ENCODE measurements around the gene EDEM2. TPM values are rescaled to one million over a fixed set of nuclear protein-coding genes. Genes with fewer than 3 reads are reported as not detected.

The EDEM2 gene
- total and polyA plus RNA-seq, 2 of the 4 experiments (the other 2 are of a cell fraction), result 19.0 to 27.4 TPM

DNA sequence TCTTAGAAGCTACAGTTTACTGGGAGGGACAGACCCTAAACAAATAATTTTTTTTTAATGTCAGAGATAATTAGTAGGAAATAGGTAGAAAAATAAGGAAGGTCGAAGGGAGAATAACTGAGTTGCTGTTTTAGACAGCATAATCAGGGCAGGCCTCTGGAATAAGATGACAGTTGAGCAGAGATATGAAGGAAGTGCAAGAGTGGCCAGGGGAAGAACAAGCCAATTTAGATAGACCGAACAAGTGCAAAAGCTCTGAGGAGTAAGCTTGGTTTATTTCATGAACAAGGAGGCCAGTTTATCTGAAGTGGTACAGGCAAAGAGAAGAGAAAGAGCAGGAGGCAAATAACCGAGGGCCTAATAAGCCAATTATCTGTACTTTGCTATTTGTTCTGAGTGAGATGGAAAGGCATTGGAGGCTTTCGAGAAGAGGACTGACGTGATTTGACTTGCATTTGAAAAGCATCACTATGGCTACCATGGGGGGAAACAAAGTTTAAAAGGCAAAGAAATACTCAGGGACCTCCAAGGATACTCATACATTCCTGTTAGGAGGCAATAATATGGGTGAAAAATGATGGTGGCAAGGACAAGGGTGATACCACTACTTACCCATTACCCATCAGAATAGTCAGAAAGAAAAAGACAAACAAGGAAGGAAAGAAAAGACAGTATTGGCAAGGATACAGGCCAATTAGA is 44.4 kb upstream of the EDEM2 start:
- dilution Hi-C loops (cut with HindIII; ENCODE audit: low sequenced_read_pairs, unreplicated experiment) (no loop called here), intact Hi-C loops (cut with micrococcal nuclease) (no loop called here)

More for the DNA sequence above, 44.4 kb upstream of the EDEM2 start:
- no peak overlapping the region for H3K9ac ChIP-seq (ENCODE audit: low read depth, low read length)
- H2BK5ac ChIP-seq (ENCODE audit: low read depth, low read length, poor library complexity, severe bottlenecking), result no peak overlapping the region
- BruUV-seq (replicated peaks), result no TSS peak
- in situ Hi-C loops (cut with MboI; ENCODE audit: low sequenced_read_pairs), result no loop called here
- TF ChIP-seq FOS (IDR thresholded peaks at IDR 0.05; ENCODE audit: low read depth, low read length) (no peak), MAFK (IDR thresholded peaks at IDR 0.05; ENCODE audit: low read depth, low read length) (no peak), SMC3 (IDR thresholded peaks at IDR 0.05; ENCODE audit: low read depth, low read length) (no peak), MXI1 (IDR thresholded peaks at IDR 0.05; ENCODE audit: borderline replicate concordance, low read depth, low read length) (no peak), RFX5 (IDR thresholded peaks at IDR 0.05; ENCODE audit: low read depth, low read length) (no peak), RCOR1 (IDR thresholded peaks at IDR 0.05; ENCODE audit: insufficient replicate concordance, low read length) (no peak), RAD21 (IDR thresholded peaks at IDR 0.05; ENCODE audit: low read length) (no peak), MAZ (IDR thresholded peaks at IDR 0.05; ENCODE audit: borderline replicate concordance, low read depth, low read length) (no peak), BHLHE40 (IDR thresholded peaks at IDR 0.05; ENCODE audit: low read depth, low read length) (no peak)
- TF ChIP-seq, protein P1, sequence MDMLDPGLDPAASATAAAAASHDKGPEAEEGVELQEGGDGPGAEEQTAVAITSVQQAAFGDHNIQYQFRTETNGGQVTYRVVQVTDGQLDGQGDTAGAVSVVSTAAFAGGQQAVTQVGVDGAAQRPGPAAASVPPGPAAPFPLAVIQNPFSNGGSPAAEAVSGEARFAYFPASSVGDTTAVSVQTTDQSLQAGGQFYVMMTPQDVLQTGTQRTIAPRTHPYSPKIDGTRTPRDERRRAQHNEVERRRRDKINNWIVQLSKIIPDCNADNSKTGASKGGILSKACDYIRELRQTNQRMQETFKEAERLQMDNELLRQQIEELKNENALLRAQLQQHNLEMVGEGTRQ (IDR thresholded peaks at IDR 0.05; ENCODE audit: low read depth, low read length), result no peak
- TF ChIP-seq, protein P2, sequence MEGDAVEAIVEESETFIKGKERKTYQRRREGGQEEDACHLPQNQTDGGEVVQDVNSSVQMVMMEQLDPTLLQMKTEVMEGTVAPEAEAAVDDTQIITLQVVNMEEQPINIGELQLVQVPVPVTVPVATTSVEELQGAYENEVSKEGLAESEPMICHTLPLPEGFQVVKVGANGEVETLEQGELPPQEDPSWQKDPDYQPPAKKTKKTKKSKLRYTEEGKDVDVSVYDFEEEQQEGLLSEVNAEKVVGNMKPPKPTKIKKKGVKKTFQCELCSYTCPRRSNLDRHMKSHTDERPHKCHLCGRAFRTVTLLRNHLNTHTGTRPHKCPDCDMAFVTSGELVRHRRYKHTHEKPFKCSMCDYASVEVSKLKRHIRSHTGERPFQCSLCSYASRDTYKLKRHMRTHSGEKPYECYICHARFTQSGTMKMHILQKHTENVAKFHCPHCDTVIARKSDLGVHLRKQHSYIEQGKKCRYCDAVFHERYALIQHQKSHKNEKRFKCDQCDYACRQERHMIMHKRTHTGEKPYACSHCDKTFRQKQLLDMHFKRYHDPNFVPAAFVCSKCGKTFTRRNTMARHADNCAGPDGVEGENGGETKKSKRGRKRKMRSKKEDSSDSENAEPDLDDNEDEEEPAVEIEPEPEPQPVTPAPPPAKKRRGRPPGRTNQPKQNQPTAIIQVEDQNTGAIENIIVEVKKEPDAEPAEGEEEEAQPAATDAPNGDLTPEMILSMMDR (conservative IDR thresholded peaks at IDR 0.05; ENCODE audit: low read depth, low read length), result no peak
- H3K4me1 ChIP-seq (ENCODE audit: control insufficient read depth, insufficient read depth, low read length), result peaks cover 14% of the 10 kb centered on the region
- no peak overlapping the region for H4K91ac ChIP-seq (ENCODE audit: insufficient read depth, low read depth, low read length)
- H2AK5ac ChIP-seq (ENCODE audit: low read depth, low read length), result no peak overlapping the region
- CTCF ChIA-PET, result no interaction called here
- peak overlapping the region; percentile 26; the same call in 1 of the 2 replicates for H3K4me2 ChIP-seq (ENCODE audit: low read depth, low read length)
- no peak overlapping the region for H2BK15ac ChIP-seq (ENCODE audit: low read depth, low read length)
- no peak overlapping the region for H3K56ac ChIP-seq (ENCODE audit: extremely low read depth, insufficient read depth, low read length)
- ATAC-seq (ENCODE audit: low read depth), result no peak
- POLR2A ChIA-PET (ENCODE audit: unreplicated experiment), result interaction anchor here (0.5 kb wide), 1 partner anchor 73 kb away, joined by 6 read pairs; no protein-coding TSS in a partner anchor
- peaks cover 8% of the 10 kb centered on the region for H3K9me1 ChIP-seq (ENCODE audit: insufficient read depth, low read length)
- no peaks in the 10 kb centered on the region for H3K36me3 ChIP-seq (ENCODE audit: control insufficient read depth, insufficient read depth, low read length)
- H3K27ac ChIP-seq (ENCODE audit: insufficient read depth, low read length), result no peak overlapping the region
- H2AFZ ChIP-seq (replicated peaks; ENCODE audit: low read length, poor library complexity), result no peak overlapping the region
- H3K27me3 ChIP-seq (ENCODE audit: control insufficient read depth, insufficient read depth, low read length), result no peaks in the 10 kb centered on the region
- H4K5ac ChIP-seq (ENCODE audit: low read depth, low read length), result no peak overlapping the region
- no peak overlapping the region for H3K14ac ChIP-seq (replicated peaks; ENCODE audit: low read depth, low read length)
- H3K4me3 ChIP-seq (ENCODE audit: insufficient read depth, low read depth, low read length), result no peak overlapping the region
- no peak overlapping the region for H2BK120ac ChIP-seq (ENCODE audit: low read depth, low read length)
- H2BK20ac ChIP-seq (ENCODE audit: low read depth, low read length), result 0 out of 2 replicates have a peak overlapping the region, but pooled peaks have one; percentile 1
- no peak overlapping the region for H4K8ac ChIP-seq (ENCODE audit: low read depth in 2 of 2, low read length in 2 of 2)
- no peaks in the 10 kb centered on the region for H3K79me1 ChIP-seq (ENCODE audit: low read depth in 1 of 2, low read length in 2 of 2)
- peak overlapping the region; percentile 34; the same call in 1 of the 2 replicates for H3K18ac ChIP-seq (ENCODE audit: low read depth, low read length)
- DNase-seq, result no peak
- 0 out of 2 replicates have a peak, but pooled peaks cover 2% of the 10 kb centered on the region for H3K9me3 ChIP-seq (ENCODE audit: control insufficient read depth, insufficient read depth, low read length)
- 83 to 100% methylated on average over 1 to 2 of the region's 5 CpGs for WGBS, 2 experiments (ENCODE audit: extremely low coverage in 2 of 2, insufficient read length in 1 of 2)
- H3K23ac ChIP-seq (ENCODE audit: low read depth, low read length), result no peak overlapping the region
- H2AK9ac ChIP-seq (replicated peaks; ENCODE audit: low read depth, low read length, poor library complexity), result no peak overlapping the region
- H4K20me1 ChIP-seq (ENCODE audit: insufficient read depth, low read length), result no peaks in the 10 kb centered on the region
- no peak overlapping the region for H3K4ac ChIP-seq (ENCODE audit: low read depth, low read length)

All from IMR-90 (cell line).